WTC11 (cell line): ENCODE results near the gene PCDH9. TPM values are rescaled to one million over a fixed set of nuclear protein-coding genes. Genes with fewer than 3 reads are reported as not detected.

Source experiments
- ATAC-seq: fragments of 200-7000 bp; cut with Tn5 transposase; 2 replicates; pipeline ENCODE4 v1.10.0; 2021; ENCODE audit warnings: mild to moderate bottlenecking, moderate library complexity
- CTCF ChIA-PET: fragments of 300-600 bp; sonication (Branson Sonifier 250); formaldehyde crosslinking; loops from one replicate; lab custom pipeline; 2021; ENCODE audit warnings: antibody characterized with exemption; lab: Charles Lee
- POLR2A ChIA-PET: fragments of 350-600 bp; sonication (Branson Sonifier 250); formaldehyde crosslinking; loops from one replicate; lab custom pipeline; 2021; ENCODE audit warnings: antibody characterized with exemption; lab: Charles Lee
- DNase-seq: peaks from one replicate; pipeline ENCODE4 v3.0.0; 2021; ENCODE audit warnings: low spot score
- H3K27ac Mint-ChIP-seq: 2 replicates; pipeline ENCODE4 v1.8.0; 2021; ENCODE audit warnings: mixed read lengths
- H3K27me3 Mint-ChIP-seq: 2 replicates; pipeline ENCODE4 v1.8.0; 2021; ENCODE audit warnings: low read depth, mild to moderate bottlenecking, moderate library complexity, mixed read lengths
- H3K36me3 Mint-ChIP-seq: 2 replicates; pipeline ENCODE4 v1.8.0; 2021; ENCODE audit warnings: mixed read lengths
- H3K4me1 Mint-ChIP-seq: 2 replicates; pipeline ENCODE4 v1.8.0; 2022; ENCODE audit warnings: mixed read lengths
- H3K4me3 Mint-ChIP-seq: 2 replicates; pipeline ENCODE4 v1.8.0; 2021; ENCODE audit warnings: mild to moderate bottlenecking, moderate library complexity, mixed read lengths
- H3K9me3 Mint-ChIP-seq: 2 replicates; pipeline ENCODE4 v1.8.0; 2021; ENCODE audit warnings: mixed read lengths
- ARID4B ChIP-seq: sonication (generic); formaldehyde crosslinking; IDR thresholded peaks from 2 replicates; pipeline ENCODE4 v1.8.0; 2023; ENCODE audit warnings: missing genetic modification reagents, mild to moderate bottlenecking, borderline replicate concordance
- ATF1 ChIP-seq: sonication (generic); formaldehyde crosslinking; IDR thresholded peaks from 2 replicates; pipeline ENCODE4 v1.8.1; 2023; ENCODE audit warnings: mild to moderate bottlenecking, moderate library complexity, missing genetic modification reagents
- CDX4 ChIP-seq: fragments of 250-450 bp; sonication (Bioruptor Pico); IDR thresholded peaks from 2 replicates; pipeline ENCODE4 v1.9.0; 2021; ENCODE audit warnings: moderate library complexity, mild to moderate bottlenecking, inconsistent platforms, borderline replicate concordance
- CREM ChIP-seq: sonication (generic); formaldehyde crosslinking; IDR thresholded peaks from 2 replicates; pipeline ENCODE4 v1.8.1; 2022; ENCODE audit warnings: mild to moderate bottlenecking, missing genetic modification reagents, moderate library complexity
- E2F5 ChIP-seq: sonication (generic); formaldehyde crosslinking; IDR thresholded peaks from 2 replicates; pipeline ENCODE4 v1.8.1; 2022; ENCODE audit warnings: mild to moderate bottlenecking, moderate library complexity, missing genetic modification reagents
- ESRRA ChIP-seq: sonication (generic); formaldehyde crosslinking; IDR thresholded peaks from 2 replicates; pipeline ENCODE4 v1.8.1; 2022; ENCODE audit warnings: mild to moderate bottlenecking, missing genetic modification reagents, borderline replicate concordance
- HMGXB4 ChIP-seq: sonication (generic); formaldehyde crosslinking; IDR thresholded peaks from 2 replicates; pipeline ENCODE4 v1.8.1; 2023; ENCODE audit warnings: mild to moderate bottlenecking, moderate library complexity, missing genetic modification reagents
- JUN ChIP-seq: sonication (generic); formaldehyde crosslinking; IDR thresholded peaks from 2 replicates; pipeline ENCODE4 v1.8.0; 2023; ENCODE audit warnings: mild to moderate bottlenecking, missing genetic modification reagents
- MAX ChIP-seq: sonication (generic); formaldehyde crosslinking; IDR thresholded peaks from 2 replicates; pipeline ENCODE4 v1.8.0; 2022; ENCODE audit warnings: mild to moderate bottlenecking, missing genetic modification reagents
- MYBL2 ChIP-seq: sonication (generic); formaldehyde crosslinking; IDR thresholded peaks from 2 replicates; pipeline ENCODE4 v1.8.1; 2023; ENCODE audit warnings: mild to moderate bottlenecking, moderate library complexity, missing genetic modification reagents
- NR1H2 ChIP-seq: sonication (generic); formaldehyde crosslinking; IDR thresholded peaks from 2 replicates; pipeline ENCODE4 v1.9.0; 2021; ENCODE audit warnings: mild to moderate bottlenecking, moderate library complexity, missing genetic modification reagents
- RELA ChIP-seq: sonication (generic); formaldehyde crosslinking; IDR thresholded peaks from 2 replicates; pipeline ENCODE4 v1.8.1; 2022; ENCODE audit warnings: missing genetic modification reagents, mild to moderate bottlenecking, borderline replicate concordance
- SOX15 ChIP-seq: fragments of 250-450 bp; sonication (Bioruptor Pico); IDR thresholded peaks from 2 replicates; pipeline ENCODE4 v1.9.0; 2021; ENCODE audit warnings: mild to moderate bottlenecking
- ZNF121 ChIP-seq: sonication (generic); formaldehyde crosslinking; IDR thresholded peaks from 2 replicates; pipeline ENCODE4 v1.8.0; 2023; ENCODE audit warnings: missing genetic modification reagents
- ZNF317 ChIP-seq: sonication (generic); formaldehyde crosslinking; IDR thresholded peaks from 2 replicates; pipeline ENCODE4 v1.8.1; 2023; ENCODE audit warnings: low read depth, mild to moderate bottlenecking, moderate library complexity, missing genetic modification reagents, borderline replicate concordance
- ZNF396 ChIP-seq: fragments of 250-450 bp; sonication (Bioruptor Pico); IDR thresholded peaks from 2 replicates; pipeline ENCODE4 v1.8.0; 2021; ENCODE audit warnings: mild to moderate bottlenecking, moderate library complexity, borderline replicate concordance
- total RNA-seq: library from RNA; stranded (reverse); gene quantifications from 3 replicates; pipeline ENCODE4 v1.2.3, GENCODE V29; 2021
- TF ChIP-seq, protein P1 (sequence below): fragments of 250-450 bp; sonication (Bioruptor Pico); IDR thresholded peaks from 2 replicates; pipeline ENCODE4 v1.9.0; 2021; ENCODE audit warnings: mild to moderate bottlenecking, borderline replicate concordance
- TF ChIP-seq, protein P2 (sequence below): fragments of 250-450 bp; sonication (Bioruptor Pico); IDR thresholded peaks from 2 replicates; pipeline ENCODE4 v2.1.2; 2022; ENCODE audit warnings: mild to moderate bottlenecking, moderate library complexity

The PCDH9 gene
- total RNA-seq, 1 experiment from 2014 or later, result 0.48 TPM

DNA sequence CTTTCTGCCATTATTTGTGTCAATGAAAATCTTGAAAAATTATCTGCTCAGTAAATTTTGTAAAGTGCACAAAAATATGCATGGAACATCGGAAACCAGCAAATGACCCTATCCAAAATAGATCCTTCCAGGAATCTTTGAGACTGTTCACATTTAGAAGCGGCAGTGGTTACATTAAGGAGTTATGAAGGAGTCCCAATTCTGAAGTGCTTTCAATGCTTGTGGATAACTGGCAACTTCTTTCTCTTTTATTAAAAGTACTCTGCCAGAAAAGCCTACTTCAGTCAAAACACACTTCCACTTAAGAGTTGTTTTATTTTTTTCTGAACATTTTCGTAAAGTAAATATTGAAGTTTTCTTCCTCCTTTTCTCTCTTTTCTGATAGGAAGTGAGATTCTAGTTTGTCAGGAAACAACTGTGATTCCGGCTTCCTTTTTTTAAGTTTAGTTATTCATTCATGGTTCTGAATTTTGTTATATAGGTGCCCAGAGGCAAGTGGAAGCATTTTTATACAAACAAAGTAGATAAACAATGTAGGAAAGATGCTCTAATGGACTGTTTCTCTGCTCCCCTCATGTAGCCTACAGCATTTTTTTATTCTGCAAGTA, 83.5 kb downstream of the PCDH9 start (continued):
- TF ChIP-seq E2F5 (no peak), ESRRA (CRISPR knock-in tag) (no peak), ZNF121 (CRISPR knock-in tag) (no peak)

DNA sequence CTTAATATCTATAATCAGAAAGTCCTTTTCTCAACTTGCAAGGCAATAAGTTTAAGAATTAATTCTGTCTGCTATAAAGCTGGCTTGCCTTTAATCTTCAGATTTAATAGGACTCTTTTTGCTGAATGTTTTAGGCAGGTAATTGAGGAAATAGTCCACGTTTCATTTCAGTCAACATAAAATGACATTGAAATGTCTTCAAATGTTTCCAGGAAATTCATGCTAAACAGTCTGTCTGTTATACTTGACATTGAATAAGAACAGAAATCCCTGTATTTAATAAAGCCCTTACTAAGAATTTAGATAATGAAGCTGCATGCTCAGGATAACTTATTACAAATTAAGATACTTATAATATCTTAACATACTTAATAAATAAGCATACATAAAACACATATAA, 84.2 kb downstream of the PCDH9 start:
- TF ChIP-seq ARID4B, result no peak
- TF ChIP-seq, protein P1, sequence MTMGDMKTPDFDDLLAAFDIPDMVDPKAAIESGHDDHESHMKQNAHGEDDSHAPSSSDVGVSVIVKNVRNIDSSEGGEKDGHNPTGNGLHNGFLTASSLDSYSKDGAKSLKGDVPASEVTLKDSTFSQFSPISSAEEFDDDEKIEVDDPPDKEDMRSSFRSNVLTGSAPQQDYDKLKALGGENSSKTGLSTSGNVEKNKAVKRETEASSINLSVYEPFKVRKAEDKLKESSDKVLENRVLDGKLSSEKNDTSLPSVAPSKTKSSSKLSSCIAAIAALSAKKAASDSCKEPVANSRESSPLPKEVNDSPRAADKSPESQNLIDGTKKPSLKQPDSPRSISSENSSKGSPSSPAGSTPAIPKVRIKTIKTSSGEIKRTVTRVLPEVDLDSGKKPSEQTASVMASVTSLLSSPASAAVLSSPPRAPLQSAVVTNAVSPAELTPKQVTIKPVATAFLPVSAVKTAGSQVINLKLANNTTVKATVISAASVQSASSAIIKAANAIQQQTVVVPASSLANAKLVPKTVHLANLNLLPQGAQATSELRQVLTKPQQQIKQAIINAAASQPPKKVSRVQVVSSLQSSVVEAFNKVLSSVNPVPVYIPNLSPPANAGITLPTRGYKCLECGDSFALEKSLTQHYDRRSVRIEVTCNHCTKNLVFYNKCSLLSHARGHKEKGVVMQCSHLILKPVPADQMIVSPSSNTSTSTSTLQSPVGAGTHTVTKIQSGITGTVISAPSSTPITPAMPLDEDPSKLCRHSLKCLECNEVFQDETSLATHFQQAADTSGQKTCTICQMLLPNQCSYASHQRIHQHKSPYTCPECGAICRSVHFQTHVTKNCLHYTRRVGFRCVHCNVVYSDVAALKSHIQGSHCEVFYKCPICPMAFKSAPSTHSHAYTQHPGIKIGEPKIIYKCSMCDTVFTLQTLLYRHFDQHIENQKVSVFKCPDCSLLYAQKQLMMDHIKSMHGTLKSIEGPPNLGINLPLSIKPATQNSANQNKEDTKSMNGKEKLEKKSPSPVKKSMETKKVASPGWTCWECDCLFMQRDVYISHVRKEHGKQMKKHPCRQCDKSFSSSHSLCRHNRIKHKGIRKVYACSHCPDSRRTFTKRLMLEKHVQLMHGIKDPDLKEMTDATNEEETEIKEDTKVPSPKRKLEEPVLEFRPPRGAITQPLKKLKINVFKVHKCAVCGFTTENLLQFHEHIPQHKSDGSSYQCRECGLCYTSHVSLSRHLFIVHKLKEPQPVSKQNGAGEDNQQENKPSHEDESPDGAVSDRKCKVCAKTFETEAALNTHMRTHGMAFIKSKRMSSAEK (CRISPR knock-in tag), result no peak
- TF ChIP-seq SOX15, result no peak
- TF ChIP-seq RELA (CRISPR knock-in tag), result no peak
- TF ChIP-seq CDX4 (CRISPR knock-in tag), result no peak
- no peak for TF ChIP-seq NR1H2
- DNase-seq (no peak), ATAC-seq (no peak)
- H3K36me3 Mint-ChIP-seq, result no peaks in the 10 kb centered on the region
- no peak overlapping the region for H3K4me3 Mint-ChIP-seq
- H3K9me3 Mint-ChIP-seq, result no peaks in the 10 kb centered on the region
- ChIA-PET CTCF (no interaction called here), POLR2A (no interaction called here)
- H3K27ac Mint-ChIP-seq, result no peak overlapping the region
- H3K27me3 Mint-ChIP-seq, result no peaks in the 10 kb centered on the region
- H3K4me1 Mint-ChIP-seq, result peaks cover 23% of the 10 kb centered on the region

- ChIA-PET POLR2A (no interaction called here), CTCF (no interaction called here)
- no peak; the same call in 1 of the 2 replicates for ATAC-seq
- TF ChIP-seq CREM (CRISPR knock-in tag), result no peak
- no peak for TF ChIP-seq MYBL2
- TF ChIP-seq, protein P2, sequence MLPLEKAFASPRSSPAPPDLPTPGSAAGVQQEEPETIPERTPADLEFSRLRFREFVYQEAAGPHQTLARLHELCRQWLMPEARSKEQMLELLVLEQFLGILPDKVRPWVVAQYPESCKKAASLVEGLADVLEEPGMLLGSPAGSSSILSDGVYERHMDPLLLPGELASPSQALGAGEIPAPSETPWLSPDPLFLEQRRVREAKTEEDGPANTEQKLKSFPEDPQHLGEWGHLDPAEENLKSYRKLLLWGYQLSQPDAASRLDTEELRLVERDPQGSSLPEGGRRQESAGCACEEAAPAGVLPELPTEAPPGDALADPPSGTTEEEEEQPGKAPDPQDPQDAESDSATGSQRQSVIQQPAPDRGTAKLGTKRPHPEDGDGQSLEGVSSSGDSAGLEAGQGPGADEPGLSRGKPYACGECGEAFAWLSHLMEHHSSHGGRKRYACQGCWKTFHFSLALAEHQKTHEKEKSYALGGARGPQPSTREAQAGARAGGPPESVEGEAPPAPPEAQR (CRISPR knock-in tag), result no peak
- TF ChIP-seq ATF1 (CRISPR knock-in tag), result no peak
- TF ChIP-seq HMGXB4 (CRISPR knock-in tag), result no peak
- no peak for TF ChIP-seq E2F5
- TF ChIP-seq JUN (CRISPR knock-in tag), result no peak
- no peak for TF ChIP-seq ZNF317 (CRISPR knock-in tag)
- TF ChIP-seq ZNF396, result no peak
- TF ChIP-seq MAX (CRISPR knock-in tag), result no peak
These were observed 86.5 kb downstream of the PCDH9 start for GRCh38 chr13:67143544-67144115.

More at GRCh38 chr13:67143544-67144115, 86.5 kb downstream of the PCDH9 start:
- DNase-seq, result no peak
- H3K4me1 Mint-ChIP-seq, result peaks cover 23% of the 10 kb centered on the region
- H3K27me3 Mint-ChIP-seq, result no peaks in the 10 kb centered on the region
- no peak overlapping the region for H3K27ac Mint-ChIP-seq
- no peaks in the 10 kb centered on the region for H3K36me3 Mint-ChIP-seq
- no peak overlapping the region for H3K4me3 Mint-ChIP-seq
- H3K9me3 Mint-ChIP-seq, result no peaks in the 10 kb centered on the region
